Vagina (tissue), 2 donors: ENCODE data around the gene FADD. TPM values are rescaled to one million over a fixed set of nuclear protein-coding genes. Genes with fewer than 3 reads are reported as not detected.

Experiments used
- DNase-seq, 2 donors: peaks; one replicate each; pipeline ENCODE4 v3.0.0-alpha.2; 2017; ENCODE audit errors: extremely low spot score in 2 of 2
- H3K27ac ChIP-seq: fragments of 200-600 bp; sonication (generic); one replicate; pipeline ENCODE4 v1.5.1; 2019
- H3K27me3 ChIP-seq: fragments of 200-600 bp; sonication (generic); one replicate; pipeline ENCODE4 v1.5.1; 2019
- H3K36me3 ChIP-seq, 2 donors: fragments of 200-600 bp; sonication (generic); one replicate each; pipeline ENCODE4 v1.5.1; 2017 to 2019
- H3K4me1 ChIP-seq: fragments of 200-600 bp; sonication (generic); one replicate; pipeline ENCODE4 v1.5.1; 2019
- H3K4me3 ChIP-seq, 2 donors: fragments of 200-600 bp; sonication (generic); 1 replicate in 1 of 2; 2 replicates in 1 of 2; pipeline ENCODE4 v1.5.1; 2016 to 2019
- H3K9me3 ChIP-seq: fragments of 200-600 bp; sonication (generic); one replicate; pipeline ENCODE4 v1.5.1; 2019
- CTCF ChIP-seq, 3 experiments: fragments of 450-650 bp in 2 of 3; fragments of 200-600 bp in 1 of 3; sonication (generic) in 1 of 3; IDR thresholded peaks; one replicate each; pipeline ENCODE4 v1.5.1; 2017 to 2019; ENCODE audit warnings: antibody characterized with exemption in 3 of 3, mild to moderate bottlenecking in 2 of 3, moderate library complexity in 2 of 3
- POLR2A ChIP-seq, 2 donors: fragments of 450-650 bp; IDR thresholded peaks; one replicate each; pipeline ENCODE4 v1.6.1; 2017; ENCODE audit warnings: antibody characterized with exemption in 2 of 2, mild to moderate bottlenecking in 2 of 2, moderate library complexity in 2 of 2
- POLR2AphosphoS5 ChIP-seq, 2 donors: sonication (generic); formaldehyde crosslinking; IDR thresholded peaks; one replicate each; pipeline ENCODE4 v1.9.0; 2017; ENCODE audit warnings: antibody characterized with exemption in 2 of 2, mild to moderate bottlenecking in 2 of 2, low read depth in 1 of 2; ENCODE audit not compliant: insufficient read depth in 1 of 2
- intact Hi-C: fragments of 100-400 bp; cut with DNase I; formaldehyde crosslinking; loops from one replicate; pipeline ENCODE4 v1.15.1; 2023
- total RNA-seq: library from RNA; depleted of rRNA; stranded (reverse); fragments of >200 nt; gene quantifications from one replicate; pipeline ENCODE4 v1.2.3, GENCODE V29; 2016

The FADD gene
- total RNA-seq, 1 donor from 2014 or later: 21.6 TPM

GRCh38 chr11:70233962-70234361 lies 30.9 kb downstream of the FADD start:
- intact Hi-C loops: no loop called here
- no peak overlapping the region for H3K27ac ChIP-seq
- no peak for TF ChIP-seq POLR2A (IDR thresholded peaks at IDR 0.05)
- no peak for TF ChIP-seq CTCF (IDR thresholded peaks at IDR 0.05)
- no peak for TF ChIP-seq POLR2AphosphoS5 (IDR thresholded peaks at IDR 0.05; ENCODE audit: insufficient read depth in 1 of 2, low read depth in 1 of 2)
- H3K9me3 ChIP-seq: no peaks in the 10 kb centered on the region
- H3K36me3 ChIP-seq: no peaks in the 10 kb centered on the region
- DNase-seq: no peak
- H3K4me1 ChIP-seq: no peaks in the 10 kb centered on the region
- no peaks in the 10 kb centered on the region for H3K27me3 ChIP-seq
- H3K4me3 ChIP-seq: no peak overlapping the region

DNA sequence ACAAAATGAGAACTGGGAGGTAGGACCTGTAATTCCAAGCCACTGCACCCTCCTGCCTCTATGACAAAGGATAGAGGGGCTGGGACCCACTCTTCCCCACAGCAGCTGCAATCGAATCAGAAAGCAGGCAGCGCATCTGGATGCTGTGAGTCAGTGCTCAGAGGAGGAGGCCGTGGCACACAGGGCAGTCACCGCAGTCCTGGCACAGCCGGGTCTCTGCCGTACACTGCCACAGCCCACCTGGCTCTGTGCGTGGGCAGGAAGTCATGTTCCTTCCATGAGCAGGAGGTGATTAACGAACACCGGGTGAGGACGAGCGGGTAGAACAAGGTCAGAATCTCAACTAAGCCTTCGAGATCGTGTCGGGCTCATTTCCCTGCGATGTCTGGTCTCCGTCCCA lies 37.2 kb downstream of the FADD start:
- no peak for TF ChIP-seq POLR2AphosphoS5 (IDR thresholded peaks at IDR 0.05; ENCODE audit: insufficient read depth in 1 of 2, low read depth in 1 of 2)
- no peak for TF ChIP-seq CTCF (IDR thresholded peaks at IDR 0.05)
- Histone ChIP-seq H3K9me3 (no peaks in the 10 kb centered on the region), H3K4me3 (no peak overlapping the region), H3K36me3 (no peaks in the 10 kb centered on the region), H3K27me3 (no peaks in the 10 kb centered on the region), H3K27ac (no peak overlapping the region), H3K4me1 (no peaks in the 10 kb centered on the region)
- intact Hi-C loops: no loop called here
- no peak for DNase-seq

DNA sequence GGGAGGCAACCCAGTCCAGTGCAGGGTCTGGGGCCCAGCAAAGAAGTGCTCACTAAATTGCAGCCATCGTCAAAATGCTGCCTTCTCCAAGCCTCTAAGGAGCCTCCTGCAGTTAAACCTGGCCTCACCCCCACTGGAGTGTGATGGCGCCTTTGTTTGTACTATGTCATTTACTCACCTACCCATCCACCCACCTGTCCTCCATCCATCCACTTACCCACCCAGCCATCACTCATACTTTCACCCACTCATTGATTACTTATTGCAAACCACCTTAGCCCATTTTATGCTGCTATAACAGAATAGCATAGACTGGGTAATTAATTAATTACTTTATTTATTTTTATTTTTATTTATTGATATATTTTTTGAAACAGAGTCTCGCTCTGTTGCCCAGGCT lies 38.6 kb downstream of the FADD start:
- Histone ChIP-seq H3K4me3 (no peak overlapping the region), H3K9me3 (no peaks in the 10 kb centered on the region), H3K27ac (no peak overlapping the region), H3K27me3 (no peaks in the 10 kb centered on the region), H3K4me1 (no peaks in the 10 kb centered on the region), H3K36me3 (no peaks in the 10 kb centered on the region)
- intact Hi-C loops: no loop called here
- no peak for DNase-seq
- no peak for TF ChIP-seq POLR2AphosphoS5 (IDR thresholded peaks at IDR 0.05; ENCODE audit: insufficient read depth in 1 of 2, low read depth in 1 of 2)
- no peak for TF ChIP-seq POLR2A (IDR thresholded peaks at IDR 0.05)
- no peak for TF ChIP-seq CTCF (IDR thresholded peaks at IDR 0.05)

- no peaks in the 10 kb centered on the region for H3K27me3 ChIP-seq
- H3K4me1 ChIP-seq: no peaks in the 10 kb centered on the region
- H3K9me3 ChIP-seq: no peaks in the 10 kb centered on the region
- H3K27ac ChIP-seq: no peak overlapping the region
- no peak overlapping the region for H3K4me3 ChIP-seq
- no peaks in the 10 kb centered on the region for H3K36me3 ChIP-seq
- no peak for DNase-seq
- TF ChIP-seq CTCF (IDR thresholded peaks at IDR 0.05) (no peak), POLR2A (IDR thresholded peaks at IDR 0.05) (no peak), POLR2AphosphoS5 (IDR thresholded peaks at IDR 0.05; ENCODE audit: insufficient read depth in 1 of 2, low read depth in 1 of 2) (no peak)
- intact Hi-C loops: no loop called here
Measured at GRCh38 chr11:70242885-70243284, 39.8 kb downstream of the FADD start.

- intact Hi-C loops: no loop called here
Measured at GRCh38 chr11:70243912-70244652, 41.0 kb downstream of the FADD start.

More at GRCh38 chr11:70243912-70244652, 41.0 kb downstream of the FADD start:
- DNase-seq: no peak
- Histone ChIP-seq H3K4me1 (no peaks in the 10 kb centered on the region), H3K27me3 (no peaks in the 10 kb centered on the region), H3K36me3 (no peaks in the 10 kb centered on the region), H3K4me3 (no peak overlapping the region), H3K9me3 (no peaks in the 10 kb centered on the region), H3K27ac (no peak overlapping the region)
- no peak for TF ChIP-seq POLR2AphosphoS5 (IDR thresholded peaks at IDR 0.05; ENCODE audit: insufficient read depth in 1 of 2, low read depth in 1 of 2)
- TF ChIP-seq POLR2A (IDR thresholded peaks at IDR 0.05): no peak
- TF ChIP-seq CTCF (IDR thresholded peaks at IDR 0.05): no peak
